PFSK-1 (cell line): ENCODE results near the gene SLC4A2.

Experiments
- FOXP2 ChIP-seq: optimal IDR thresholded peaks from 2 replicates; pipeline ENCODE3; 2011; ENCODE audit warnings: borderline replicate concordance, control low read depth, inconsistent platforms; ENCODE audit not compliant: insufficient read depth; ENCODE audit errors: extremely low read length, extremely low read depth
- POLR2AphosphoS5 ChIP-seq: IDR thresholded peaks from 2 replicates; pipeline ENCODE4 v1.6.1; 2012; ENCODE audit warnings: low read depth, mild to moderate bottlenecking, control low read depth, low read length, moderate library complexity
- REST ChIP-seq, 2 experiments: IDR thresholded peaks; 2 replicates each; pipeline versions ENCODE4 v1.6.1 to v1.8.0; 2011 to 2012; ENCODE audit warnings: low read depth in 2 of 2, low read length in 2 of 2, control low read depth in 1 of 2, inconsistent platforms in 1 of 2, mild to moderate bottlenecking in 1 of 2, moderate library complexity in 1 of 2; ENCODE audit not compliant: insufficient read depth in 1 of 2
- TAF1 ChIP-seq: IDR thresholded peaks from 2 replicates; pipeline ENCODE4 v1.6.1; 2012; ENCODE audit warnings: low read length, control low read depth, borderline replicate concordance; ENCODE audit not compliant: insufficient read depth

DNA sequence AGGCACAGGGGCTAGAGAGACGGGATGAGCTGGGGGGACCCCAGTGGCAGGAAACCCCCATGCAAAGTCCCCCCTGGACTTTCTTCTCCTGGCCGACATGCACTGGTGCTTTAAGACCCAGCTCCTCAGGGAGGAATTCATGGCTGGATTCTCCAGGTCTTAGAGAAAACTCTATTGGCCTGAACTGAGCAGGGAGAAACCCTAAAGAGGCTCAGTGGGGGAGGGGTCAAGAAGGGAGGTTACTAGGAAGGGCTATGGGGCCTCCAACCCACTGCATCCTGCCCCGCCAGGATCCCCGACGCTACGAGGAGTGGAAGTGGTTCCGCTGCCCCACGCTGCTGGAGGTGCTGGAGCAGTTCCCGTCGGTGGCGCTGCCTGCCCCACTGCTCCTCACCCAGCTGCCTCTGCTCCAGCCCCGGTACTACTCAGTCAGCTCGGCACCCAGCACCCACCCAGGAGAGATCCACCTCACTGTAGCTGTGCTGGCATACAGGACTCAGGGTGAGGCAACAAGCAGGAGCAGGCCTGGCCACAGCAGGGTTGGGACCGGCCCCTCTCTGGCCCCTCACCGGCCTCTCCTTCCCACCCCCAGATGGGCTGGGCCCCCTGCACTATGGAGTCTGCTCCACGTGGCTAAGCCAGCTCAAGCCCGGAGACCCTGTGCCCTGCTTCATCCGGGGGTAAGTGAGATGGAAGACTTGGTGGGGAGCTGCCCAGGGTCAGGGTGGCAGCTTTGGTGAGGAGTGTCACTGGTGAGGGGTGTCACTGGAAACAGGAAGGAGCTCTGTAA lies 48.9 kb upstream of the SLC4A2 start:
- TF ChIP-seq TAF1 (no peak), REST (IDR thresholded peaks at IDR 0.05; ENCODE audit: insufficient read depth in 1 of 2, low read depth in 2 of 2, low read length in 2 of 2) (no peak), POLR2AphosphoS5 (no peak), FOXP2 (no peak)
